WERI-Rb-1 (cell line): ENCODE measurements around the gene TCF15.

Source experiments
- DNase-seq: peaks from one replicate; pipeline ENCODE4 v3.0.0-alpha.2; 2020
- H3K27ac ChIP-seq: fragments of 250-450 bp; sonication (Bioruptor Pico); 2 replicates; pipeline ENCODE4 v1.5.1; 2020; ENCODE audit warnings: mild to moderate bottlenecking, moderate library complexity
- H3K27me3 ChIP-seq: fragments of 250-450 bp; sonication (Bioruptor Pico); 2 replicates; pipeline ENCODE4 v1.5.1; 2021; ENCODE audit warnings: mild to moderate bottlenecking, low read depth, moderate library complexity; ENCODE audit not compliant: insufficient read depth, severe bottlenecking
- H3K36me3 ChIP-seq: fragments of 250-450 bp; sonication (Bioruptor Pico); 2 replicates; pipeline ENCODE4 v1.5.1; 2020; ENCODE audit warnings: mild to moderate bottlenecking, moderate library complexity
- H3K4me3 ChIP-seq: 2 replicates; pipeline ENCODE4 v1.5.1; 2011; ENCODE audit warnings: low read depth, mild to moderate bottlenecking, control low read depth, low read length
- H3K9me3 ChIP-seq: fragments of 250-450 bp; sonication (Bioruptor Pico); 2 replicates; pipeline ENCODE4 v1.5.1; 2021; ENCODE audit warnings: mild to moderate bottlenecking, moderate library complexity; ENCODE audit not compliant: severe bottlenecking
- TF ChIP-seq, protein P1 (sequence below): IDR thresholded peaks from 2 replicates; pipeline ENCODE4 v1.5.1; 2011; ENCODE audit warnings: low read depth, mild to moderate bottlenecking, control low read depth, inconsistent platforms, low read length

The TCF15 gene, protein sequence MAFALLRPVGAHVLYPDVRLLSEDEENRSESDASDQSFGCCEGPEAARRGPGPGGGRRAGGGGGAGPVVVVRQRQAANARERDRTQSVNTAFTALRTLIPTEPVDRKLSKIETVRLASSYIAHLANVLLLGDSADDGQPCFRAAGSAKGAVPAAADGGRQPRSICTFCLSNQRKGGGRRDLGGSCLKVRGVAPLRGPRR

DNA sequence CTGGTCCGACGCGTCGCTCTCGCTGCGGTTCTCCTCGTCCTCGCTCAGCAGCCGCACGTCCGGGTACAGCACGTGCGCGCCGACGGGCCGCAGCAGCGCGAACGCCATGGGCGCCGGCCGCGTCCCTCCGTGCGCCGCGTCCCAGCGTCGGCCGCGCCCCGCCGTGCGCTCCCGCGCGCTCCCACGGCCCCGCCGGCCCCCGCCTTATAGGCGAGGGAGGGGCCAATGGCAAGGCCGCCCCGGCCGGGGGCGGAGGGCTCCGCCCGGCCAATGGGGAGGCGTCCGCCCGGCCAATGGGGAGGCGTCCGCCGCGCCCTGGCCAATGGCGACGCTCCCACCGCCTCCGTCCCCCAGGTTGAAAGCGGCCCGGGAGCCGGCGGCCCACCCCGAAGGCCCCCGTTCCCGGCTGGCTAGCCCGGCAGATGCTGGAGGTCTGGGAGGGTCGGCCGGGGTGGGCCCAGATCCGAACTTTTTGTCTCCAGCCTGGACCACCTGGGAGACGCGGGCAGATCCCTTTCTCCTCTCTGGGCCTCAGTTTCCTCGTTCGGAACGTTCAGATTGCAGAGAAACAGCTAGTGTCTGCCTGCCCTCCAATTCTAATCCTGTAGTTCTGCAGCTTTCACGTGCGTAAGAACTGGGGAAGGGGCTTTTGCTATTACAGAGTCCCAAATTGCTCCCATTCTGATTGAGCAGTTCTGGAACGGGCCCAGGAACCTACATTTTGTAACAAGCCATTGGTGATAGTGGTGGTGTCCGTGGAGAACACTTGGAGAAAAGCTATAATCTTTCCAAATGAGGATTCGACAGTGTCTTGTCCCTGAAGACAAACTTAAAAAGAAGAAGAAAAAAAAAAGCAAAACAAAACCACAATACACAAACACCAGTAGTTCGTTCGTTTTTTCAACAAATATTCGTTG lies at the start of gene TCF15:
TCF15 (minus strand) TSS at position 180 of the 917 bp plus-strand sequence; CDS start at position 108, 72 bp downstream.
- peak within 1 kb of the TSS; percentile 4; the same call in 1 of the 2 replicates for H3K27ac ChIP-seq
- peak within 1 kb of the TSS; percentile 69 for H3K4me3 ChIP-seq
- TF ChIP-seq, protein P1, sequence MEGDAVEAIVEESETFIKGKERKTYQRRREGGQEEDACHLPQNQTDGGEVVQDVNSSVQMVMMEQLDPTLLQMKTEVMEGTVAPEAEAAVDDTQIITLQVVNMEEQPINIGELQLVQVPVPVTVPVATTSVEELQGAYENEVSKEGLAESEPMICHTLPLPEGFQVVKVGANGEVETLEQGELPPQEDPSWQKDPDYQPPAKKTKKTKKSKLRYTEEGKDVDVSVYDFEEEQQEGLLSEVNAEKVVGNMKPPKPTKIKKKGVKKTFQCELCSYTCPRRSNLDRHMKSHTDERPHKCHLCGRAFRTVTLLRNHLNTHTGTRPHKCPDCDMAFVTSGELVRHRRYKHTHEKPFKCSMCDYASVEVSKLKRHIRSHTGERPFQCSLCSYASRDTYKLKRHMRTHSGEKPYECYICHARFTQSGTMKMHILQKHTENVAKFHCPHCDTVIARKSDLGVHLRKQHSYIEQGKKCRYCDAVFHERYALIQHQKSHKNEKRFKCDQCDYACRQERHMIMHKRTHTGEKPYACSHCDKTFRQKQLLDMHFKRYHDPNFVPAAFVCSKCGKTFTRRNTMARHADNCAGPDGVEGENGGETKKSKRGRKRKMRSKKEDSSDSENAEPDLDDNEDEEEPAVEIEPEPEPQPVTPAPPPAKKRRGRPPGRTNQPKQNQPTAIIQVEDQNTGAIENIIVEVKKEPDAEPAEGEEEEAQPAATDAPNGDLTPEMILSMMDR = no peak
- H3K36me3 ChIP-seq = peaks cover 14% of the 10 kb centered on the region
- no peaks in the 10 kb centered on the region for H3K9me3 ChIP-seq
- peak; percentile 75 for DNase-seq
- H3K27me3 ChIP-seq = no peaks in the 10 kb centered on the region

DNA sequence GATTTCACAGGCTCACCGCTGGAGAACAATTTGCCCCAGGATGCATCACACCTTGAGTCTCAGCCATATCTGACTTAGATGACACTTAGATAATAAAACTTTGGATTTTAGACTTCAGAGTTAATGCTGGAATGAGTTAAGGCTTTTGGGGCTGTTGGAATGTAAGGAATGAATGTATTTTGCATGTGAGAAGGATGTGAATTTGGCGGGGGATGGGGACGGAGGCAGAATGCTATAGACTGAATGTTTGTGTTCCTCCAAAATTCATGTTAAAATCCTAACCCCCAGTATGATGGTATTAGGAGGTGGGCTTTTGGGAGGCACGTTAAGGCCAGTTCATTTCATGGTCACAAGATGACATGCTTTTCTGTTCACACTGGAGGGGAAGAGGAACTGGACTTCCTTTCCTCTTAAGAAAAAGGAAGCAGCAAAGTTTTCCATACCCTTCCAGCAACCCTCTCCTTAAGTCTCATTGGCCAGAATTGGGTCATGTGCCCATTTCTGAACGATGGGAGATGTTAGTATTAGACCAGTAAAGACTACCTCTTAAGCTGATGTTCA lies 48.7 kb upstream of the TCF15 start:
- DNase-seq = no peak
- TF ChIP-seq, protein P1 = no peak
- H3K36me3 ChIP-seq = no peaks in the 10 kb centered on the region
- no peak overlapping the region for H3K27ac ChIP-seq
- no peaks in the 10 kb centered on the region for H3K9me3 ChIP-seq
- no peaks in the 10 kb centered on the region for H3K27me3 ChIP-seq
- H3K4me3 ChIP-seq = no peak overlapping the region

DNA sequence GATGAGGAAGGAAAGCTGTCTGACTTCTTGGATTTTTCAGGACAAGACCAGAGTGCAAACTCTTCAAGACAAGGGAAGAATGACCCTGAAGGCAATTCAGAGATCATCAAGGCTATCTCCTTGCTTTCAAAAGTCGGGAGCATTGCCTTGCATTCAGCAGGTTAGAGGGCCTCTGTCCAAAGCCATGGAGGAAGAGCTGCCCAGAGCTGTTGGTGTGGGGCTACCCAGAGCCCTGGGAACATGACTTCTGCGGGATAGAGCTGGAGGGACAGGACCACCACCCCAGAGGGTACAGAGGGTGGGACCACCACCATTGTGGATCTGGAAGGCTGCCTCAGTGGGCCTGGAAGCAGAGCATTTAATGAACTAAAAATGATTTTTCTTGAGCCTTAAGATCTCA lies 48.1 kb upstream of the TCF15 start:
- TF ChIP-seq, protein P1 = no peak
- no peaks in the 10 kb centered on the region for H3K36me3 ChIP-seq
- no peaks in the 10 kb centered on the region for H3K27me3 ChIP-seq
- no peak for DNase-seq
- no peak overlapping the region for H3K27ac ChIP-seq
- H3K4me3 ChIP-seq = no peak overlapping the region
- no peaks in the 10 kb centered on the region for H3K9me3 ChIP-seq

DNA sequence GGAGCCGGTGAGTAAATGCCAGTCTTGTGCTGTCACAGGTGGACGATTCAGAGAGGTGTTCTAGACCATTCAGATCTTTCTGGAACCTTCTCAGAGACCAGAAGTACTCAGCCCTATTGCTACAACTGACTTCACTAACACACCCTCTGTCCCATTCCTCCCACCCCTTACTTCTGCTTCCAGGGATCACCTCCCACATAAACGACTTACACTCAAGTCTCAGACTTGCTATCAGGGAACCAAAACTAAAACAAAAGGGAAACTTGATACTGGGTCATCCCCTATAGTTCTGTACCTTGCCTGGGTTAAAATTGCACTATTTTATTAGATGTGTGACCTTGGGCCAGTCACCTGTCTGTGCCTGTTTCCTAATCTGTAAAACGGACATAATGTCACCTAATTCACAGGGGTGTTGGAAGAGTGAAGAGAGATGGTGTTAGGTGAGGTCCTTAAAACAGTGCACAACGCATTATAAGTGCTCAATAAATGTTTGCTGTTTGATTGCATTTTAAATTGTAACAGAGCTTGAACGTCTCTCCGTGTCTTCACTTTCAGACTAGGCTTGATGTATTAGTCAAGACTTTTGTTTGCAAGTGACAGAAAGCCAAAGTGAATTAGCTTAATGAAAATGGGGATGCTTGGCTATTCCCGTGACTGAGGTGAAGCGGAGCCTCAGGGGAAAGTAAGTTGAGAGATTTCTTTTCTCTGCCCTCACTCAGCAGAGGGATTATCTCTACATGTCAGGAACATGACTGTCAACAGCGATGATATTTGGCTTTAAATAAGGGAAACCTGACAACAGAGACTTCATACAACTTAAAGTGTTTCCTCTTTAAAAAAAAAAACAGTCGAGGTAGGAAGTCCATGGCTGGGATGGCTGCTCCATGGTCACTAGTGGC lies 45.9 kb upstream of the TCF15 start:
- TF ChIP-seq, protein P1 = no peak
- no peaks in the 10 kb centered on the region for H3K27me3 ChIP-seq
- H3K27ac ChIP-seq = no peak overlapping the region
- no peak overlapping the region for H3K4me3 ChIP-seq
- H3K36me3 ChIP-seq = peaks cover under 1% of the 10 kb centered on the region; the same call in 1 of the 2 replicates
- H3K9me3 ChIP-seq = no peaks in the 10 kb centered on the region
- no peak for DNase-seq

DNA sequence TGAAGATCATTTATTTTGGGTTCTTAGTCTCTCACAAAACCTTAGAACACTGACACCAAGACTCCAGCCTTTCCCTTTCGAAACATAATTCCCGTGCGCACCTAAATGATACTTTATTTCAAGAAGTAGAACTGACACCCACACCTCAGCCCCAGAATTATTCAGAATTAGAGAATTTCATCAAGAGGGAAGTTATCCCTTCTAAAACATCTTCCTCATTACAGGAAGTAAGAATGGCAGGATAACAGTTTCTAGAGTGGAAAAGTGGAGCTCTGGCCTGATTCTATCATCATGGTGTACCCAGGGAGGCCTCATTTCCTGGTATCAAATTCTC lies 44.3 kb upstream of the TCF15 start:
- no peak overlapping the region for H3K27ac ChIP-seq
- H3K36me3 ChIP-seq = peaks cover 13% of the 10 kb centered on the region
- no peak for DNase-seq
- H3K4me3 ChIP-seq = no peak overlapping the region
- no peaks in the 10 kb centered on the region for H3K9me3 ChIP-seq
- no peaks in the 10 kb centered on the region for H3K27me3 ChIP-seq
- TF ChIP-seq, protein P1 = no peak
